Right renal cortex interstitium (tissue), 3 donors: ENCODE data around the gene OR52E1. TPM values are rescaled to one million over a fixed set of nuclear protein-coding genes. Genes with fewer than 3 reads are reported as not detected.

Source experiments
- DNase-seq, 3 donors: peaks; one replicate each; pipeline ENCODE4 v3.0.0-alpha.2; 2013; ENCODE audit warnings: low read depth in 3 of 3, low spot score in 2 of 3
- polyA plus RNA-seq, 3 donors: library from polyadenylated mRNA; unstranded; fragments of 120-200 nt; gene quantifications; one replicate each; pipeline ENCODE4 v1.2.1, GENCODE V29; 2013; ENCODE audit not compliant: insufficient read length in 3 of 3

The OR52E1 gene
- polyA plus RNA-seq, 3 donors = not detected

GRCh38 chr11:5107285-5107684 is 37.9 kb downstream of the OR52E1 start:
- no peak for DNase-seq

- DNase-seq = no peak
Measured at GRCh38 chr11:5115339-5115738, 46.0 kb downstream of the OR52E1 start.

GRCh38 chr11:5117588-5117987 is 48.2 kb downstream of the OR52E1 start:
- DNase-seq = no peak

GRCh38 chr11:5118893-5119292 is 49.5 kb downstream of the OR52E1 start:
- DNase-seq = no peak

Other genes with a start within 250 kb of the OR52E1 start
- gene OR51F2, start 248.3 kb upstream of the OR52E1 start, polyA plus RNA-seq = not detected
- not detected for gene OR51S1, start 220.4 kb upstream of the OR52E1 start, polyA plus RNA-seq
- not detected for gene OR51T1, start 187.7 kb upstream of the OR52E1 start, polyA plus RNA-seq
- not detected for gene OR51A7, start 165.8 kb upstream of the OR52E1 start, polyA plus RNA-seq
- gene OR51G2, start 150.2 kb upstream of the OR52E1 start, polyA plus RNA-seq = not detected
- not detected for gene OR51G1, start 145.2 kb upstream of the OR52E1 start, polyA plus RNA-seq
- gene OR51A4, start 122.0 kb upstream of the OR52E1 start, polyA plus RNA-seq = not detected
- not detected for gene OR51A2, start 113.9 kb upstream of the OR52E1 start, polyA plus RNA-seq
- under 1 TPM in 2 of 3 donors, not detected in 1; 0.08 TPM for gene OR51L1, start 74.7 kb upstream of the OR52E1 start, polyA plus RNA-seq
- not detected for gene OR52J3, start 23.0 kb upstream of the OR52E1 start, polyA plus RNA-seq
- gene OR52E2, start 9.9 kb upstream of the OR52E1 start, polyA plus RNA-seq = not detected
- not detected for gene OR52A5, start 68.8 kb downstream of the OR52E1 start, polyA plus RNA-seq
- under 1 TPM in 1 of 3 donors, not detected in 2; 0.03 TPM for gene OR52A1, start 85.2 kb downstream of the OR52E1 start, polyA plus RNA-seq
- not detected for gene OR51V1, start 131.1 kb downstream of the OR52E1 start, polyA plus RNA-seq
- 100 to 1,000 TPM; 146 to 221 (median 152) TPM for gene HBB, start 157.5 kb downstream of the OR52E1 start, polyA plus RNA-seq
- gene HBD, start 164.9 kb downstream of the OR52E1 start, polyA plus RNA-seq = 1 to 10 TPM; 1.9 to 2.2 (median 2.1) TPM
- gene HBG1, start 180.3 kb downstream of the OR52E1 start, polyA plus RNA-seq = 1 to 10 TPM; 3.5 to 6.3 (median 5.8) TPM
- 1,000 to 10,000 TPM; 2,105 to 2,538 (median 2,461) TPM for gene HBG2, start 185.2 kb downstream of the OR52E1 start, polyA plus RNA-seq
- gene HBE1, start 200.4 kb downstream of the OR52E1 start, polyA plus RNA-seq = 10 to 100 TPM in 1 of 3 donors, 1 to 10 TPM in 2; 7.4 to 13.8 (median 8.1) TPM
- gene OR51B4, start 232.4 kb downstream of the OR52E1 start, polyA plus RNA-seq = under 1 TPM in 1 of 3 donors, not detected in 2; 0.22 TPM